ENCODE results near the gene KIF12. TPM values are rescaled to one million over a fixed set of nuclear protein-coding genes. Genes with fewer than 3 reads are reported as not detected.

The KIF12 gene
- total RNA-seq, 1 experiment from 2014 or later = 6.3 TPM

GRCh38 chr9:114076237-114077161 lies 22.6 kb downstream of the KIF12 start:
- ChIA-PET CTCF (no interaction called here), POLR2A (ENCODE audit: unreplicated experiment) (no interaction called here)
- no peak overlapping the region for H3K4me2 ChIP-seq (ENCODE audit: low read length)
- ATAC-seq (no peak), DNase-seq (no peak)
- H3F3A ChIP-seq (ENCODE audit: low read length, unreplicated experiment) = no peaks in the 10 kb centered on the region
- TF ChIP-seq CTCF (conservative IDR thresholded peaks at IDR 0.05; ENCODE audit: low read depth, low read length) = no peak
- TF ChIP-seq EZH2phosphoT487 (IDR thresholded peaks at IDR 0.05; ENCODE audit: borderline replicate concordance, low read length) = no peak
- TF ChIP-seq EZH2 (IDR thresholded peaks at IDR 0.05; ENCODE audit: low read length, unreplicated experiment) = no peak
- peaks cover 11% of the 10 kb centered on the region for H3K4me1 ChIP-seq (ENCODE audit: insufficient read depth, low read length)
- no peaks in the 10 kb centered on the region for H3K36me3 ChIP-seq (ENCODE audit: low read depth, low read length)
- no peak overlapping the region for H3K27ac ChIP-seq (ENCODE audit: low read length)
- intact Hi-C loops (cut with micrococcal nuclease) = no loop called here
- H3K9me2 ChIP-seq (replicated peaks; ENCODE audit: low read length) = no peaks in the 10 kb centered on the region
- BruUV-seq (replicated peaks) = no TSS peak
- H2AFZ ChIP-seq (ENCODE audit: low read length) = no peak overlapping the region
- no peaks in the 10 kb centered on the region for H4K20me1 ChIP-seq (ENCODE audit: low read length)
- H3K4me3 ChIP-seq (ENCODE audit: low read length) = no peak overlapping the region
- H3K9ac ChIP-seq (ENCODE audit: low read length) = no peak overlapping the region
- H3K27me3 ChIP-seq (ENCODE audit: low read length) = no peaks in the 10 kb centered on the region
- H3K9me3 ChIP-seq (ENCODE audit: low read length) = no peaks in the 10 kb centered on the region
- no peaks in the 10 kb centered on the region for H3K79me2 ChIP-seq (ENCODE audit: low read length)

GRCh38 chr9:114075602-114076001 lies 23.5 kb downstream of the KIF12 start:
- ATAC-seq = no peak
- H4K20me1 ChIP-seq (ENCODE audit: low read length) = no peaks in the 10 kb centered on the region
- no peaks in the 10 kb centered on the region for H3K27me3 ChIP-seq (ENCODE audit: low read length)
- H3K9ac ChIP-seq (ENCODE audit: low read length) = no peak overlapping the region
- no peaks in the 10 kb centered on the region for H3K9me2 ChIP-seq (replicated peaks; ENCODE audit: low read length)
- H3K27ac ChIP-seq (ENCODE audit: low read length) = no peak overlapping the region
- no peak for TF ChIP-seq EZH2phosphoT487 (IDR thresholded peaks at IDR 0.05; ENCODE audit: borderline replicate concordance, low read length)
- no peak for TF ChIP-seq EZH2 (IDR thresholded peaks at IDR 0.05; ENCODE audit: low read length, unreplicated experiment)
- no peak for TF ChIP-seq CTCF (conservative IDR thresholded peaks at IDR 0.05; ENCODE audit: low read depth, low read length)
- H3K9me3 ChIP-seq (ENCODE audit: low read length) = no peaks in the 10 kb centered on the region
- no peaks in the 10 kb centered on the region for H3K79me2 ChIP-seq (ENCODE audit: low read length)
- POLR2A ChIA-PET (ENCODE audit: unreplicated experiment) = no interaction called here
- H2AFZ ChIP-seq (ENCODE audit: low read length) = no peak overlapping the region
- peaks cover 4% of the 10 kb centered on the region for H3K4me1 ChIP-seq (ENCODE audit: insufficient read depth, low read length)
- DNase-seq = no peak
- CTCF ChIA-PET = no interaction called here
- no peaks in the 10 kb centered on the region for H3F3A ChIP-seq (ENCODE audit: low read length, unreplicated experiment)
- intact Hi-C loops (cut with micrococcal nuclease) = no loop called here
- H3K36me3 ChIP-seq (ENCODE audit: low read depth, low read length) = no peaks in the 10 kb centered on the region
- no TSS peak for BruUV-seq (replicated peaks)
- H3K4me3 ChIP-seq (ENCODE audit: low read length) = no peak overlapping the region
- no peak overlapping the region for H3K4me2 ChIP-seq (ENCODE audit: low read length)

Measured in PC-3 (cell line).